Germinal center (tissue), 1 donor: ENCODE measurements around the gene GLP2R.

ENCODE experiments used
- DNase-seq: peaks from one replicate; pipeline ENCODE4 v3.0.0; 2012; ENCODE audit warnings: mixed read lengths, low spot score

GLP2R gene

DNA sequence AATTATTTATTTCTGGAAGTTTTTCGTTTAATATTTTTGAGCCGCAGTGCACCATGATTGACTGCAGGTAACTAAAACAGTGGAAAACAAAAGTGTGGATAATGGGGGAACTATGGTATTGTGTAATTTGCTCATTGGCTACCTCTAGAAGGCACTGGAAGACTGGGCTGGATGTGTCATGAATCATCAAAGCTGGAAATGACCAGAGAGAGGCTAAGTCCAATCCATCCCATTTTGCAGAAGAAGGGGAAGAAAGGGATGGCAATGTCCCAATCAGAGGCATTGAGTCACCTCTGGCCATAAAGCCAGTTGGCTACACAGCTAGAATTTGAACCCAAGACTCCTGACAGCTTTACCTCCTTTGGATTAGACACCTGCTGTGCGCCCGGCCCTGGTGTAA lies 29.3 kb downstream of the GLP2R start:
- no peak for DNase-seq

DNA sequence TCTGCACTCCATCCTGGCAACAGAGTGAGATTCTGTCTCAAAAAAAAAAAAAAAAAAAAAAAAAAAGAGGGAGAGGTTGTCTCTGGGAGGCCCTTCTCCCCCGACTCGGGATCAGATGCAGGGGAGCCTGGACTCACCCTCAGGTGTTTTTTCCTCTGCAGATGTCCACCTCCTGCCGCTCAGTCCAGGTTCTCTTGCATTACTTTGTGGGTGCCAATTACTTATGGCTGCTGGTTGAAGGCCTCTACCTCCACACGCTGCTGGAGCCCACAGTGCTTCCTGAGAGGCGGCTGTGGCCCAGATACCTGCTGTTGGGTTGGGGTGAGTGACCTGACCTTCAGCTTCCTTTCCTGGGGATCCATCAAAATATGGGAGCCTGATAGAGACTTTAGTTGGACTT lies 34.1 kb downstream of the GLP2R start:
- no peak for DNase-seq

DNA sequence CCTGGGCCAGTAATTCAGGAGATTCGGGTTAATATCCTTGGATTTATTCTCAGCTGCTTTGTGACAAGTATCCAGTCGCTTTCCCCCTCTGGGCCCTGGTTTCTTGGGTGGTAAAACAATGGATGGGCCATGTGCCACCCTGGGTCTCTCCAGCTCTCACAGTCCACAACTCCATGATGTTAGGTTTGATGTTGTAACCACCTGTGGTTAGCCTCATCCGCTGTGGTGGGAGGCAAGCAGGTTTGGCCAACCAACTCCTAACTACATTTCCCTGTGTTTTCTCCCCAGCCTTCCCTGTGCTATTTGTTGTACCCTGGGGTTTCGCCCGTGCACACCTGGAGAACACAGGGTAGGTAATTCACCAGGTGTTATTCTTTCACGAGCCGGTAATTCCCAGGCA lies 35.1 kb downstream of the GLP2R start:
- no peak for DNase-seq

DNA sequence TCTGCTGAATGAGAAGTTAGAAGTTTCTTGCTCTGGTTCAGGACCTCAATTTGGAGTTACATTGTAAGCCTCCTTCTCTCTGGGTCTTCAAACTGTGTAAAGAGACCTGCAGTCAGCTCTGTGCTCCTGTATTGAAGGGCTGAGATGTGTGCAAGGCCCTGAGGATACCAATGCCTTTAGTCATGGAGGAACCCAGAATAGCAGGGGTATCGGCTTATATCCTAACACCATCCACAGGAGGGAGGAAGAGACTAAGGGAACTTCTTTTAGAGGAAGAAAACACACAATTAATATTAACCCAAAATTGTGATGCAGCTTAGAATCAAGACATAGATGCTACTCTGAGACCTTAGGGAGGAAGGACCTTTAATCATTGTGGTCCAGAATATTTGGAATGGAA lies 36.5 kb downstream of the GLP2R start:
- no peak for DNase-seq

DNA sequence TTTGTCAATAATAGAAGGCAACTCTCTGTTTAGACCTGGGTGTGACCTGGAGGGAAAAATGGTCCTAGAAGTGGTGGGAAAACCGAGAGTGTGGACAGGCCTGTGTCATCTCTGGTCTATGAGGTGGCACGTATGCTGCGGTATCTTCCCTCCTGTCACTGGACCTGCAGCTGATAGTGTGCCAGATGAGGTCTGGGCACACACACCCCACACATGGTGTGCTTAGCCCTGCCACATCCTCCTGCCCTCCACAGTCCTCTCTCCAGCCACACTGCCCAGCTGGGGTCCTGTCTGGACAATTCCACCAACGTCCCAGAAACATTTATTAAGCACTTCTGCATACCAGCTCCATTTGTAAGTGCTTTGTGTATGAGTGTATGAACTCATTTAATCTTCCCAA lies 37.2 kb downstream of the GLP2R start:
- no peak for DNase-seq

DNA sequence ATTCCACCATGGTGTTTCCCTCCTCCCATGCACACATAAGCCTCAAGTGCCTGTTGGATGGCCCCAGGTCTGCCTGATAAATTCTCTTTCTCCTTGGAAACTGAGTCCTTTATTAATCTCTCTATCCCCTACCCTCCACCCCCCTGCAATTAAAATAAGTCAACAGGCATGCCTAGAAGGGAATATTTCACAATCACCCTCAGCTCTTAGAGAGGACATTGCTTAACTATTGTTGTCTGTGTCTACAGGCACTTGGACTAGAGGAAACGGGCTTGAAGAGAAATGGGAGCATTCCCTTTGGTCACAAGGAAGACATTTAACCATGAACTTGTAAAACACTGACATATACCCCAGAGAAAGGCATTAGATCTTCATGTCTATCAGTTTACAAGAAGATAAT lies 39.9 kb downstream of the GLP2R start:
- DNase-seq, result no peak

DNA sequence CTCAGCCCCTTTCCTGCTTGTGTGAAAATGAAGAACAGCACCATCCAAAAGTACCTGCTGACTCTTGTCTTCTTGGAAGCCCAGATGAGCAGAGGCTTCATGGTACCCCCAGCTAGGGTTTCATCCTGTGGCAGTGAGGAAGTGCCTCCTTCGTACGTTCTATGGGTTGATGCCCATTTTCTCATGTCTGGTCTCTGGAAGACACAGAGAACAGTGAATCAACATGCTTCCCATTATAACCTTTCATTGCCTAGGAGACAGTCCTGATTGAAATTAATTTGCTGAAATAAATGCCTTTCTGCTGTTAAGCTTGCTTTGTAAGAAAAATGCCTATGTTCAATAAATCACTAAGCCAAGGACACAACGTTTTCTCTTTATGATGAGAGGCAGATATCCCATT lies 42.8 kb downstream of the GLP2R start:
- DNase-seq, result no peak

DNA sequence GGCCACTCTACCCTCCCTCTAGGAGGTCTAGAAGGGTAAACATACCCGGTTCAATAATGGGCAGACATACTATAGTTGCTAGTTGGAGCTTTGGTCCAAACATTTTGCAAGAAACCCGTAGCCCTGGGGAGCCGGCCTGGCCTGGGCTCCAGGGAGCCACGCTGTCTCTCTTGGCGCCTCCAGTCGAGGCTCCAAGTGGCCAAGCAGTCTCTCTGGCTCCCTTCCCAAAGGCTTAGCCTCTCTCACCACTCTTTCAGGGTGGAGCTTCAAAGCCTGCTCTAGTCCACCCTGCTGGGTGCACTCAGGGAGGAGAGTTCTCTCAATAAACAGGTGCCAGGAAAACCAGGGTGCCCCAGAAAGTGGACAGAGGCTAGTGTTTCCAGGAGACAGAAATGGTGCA lies 47.1 kb downstream of the GLP2R start:
- DNase-seq, result no peak

DNA sequence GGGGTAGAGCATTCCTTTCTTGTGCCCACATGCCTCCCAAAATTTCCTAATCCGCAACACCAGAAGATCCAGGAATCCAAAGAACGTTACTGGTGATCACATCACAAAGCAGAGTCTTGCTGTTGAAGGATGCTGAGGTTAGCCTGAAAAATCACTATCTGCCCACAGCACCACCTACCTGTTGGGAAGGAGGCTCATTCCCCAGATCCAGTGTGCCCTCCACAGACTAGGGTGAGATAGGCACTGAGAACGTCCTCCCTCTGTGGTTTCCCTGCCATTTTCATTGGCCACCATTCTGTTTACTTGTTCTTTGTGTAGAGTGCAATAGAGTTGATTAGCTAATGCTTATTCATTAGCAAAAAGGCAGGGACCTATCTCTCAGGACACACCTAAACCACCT lies 49.0 kb downstream of the GLP2R start:
- no peak for DNase-seq

DNA sequence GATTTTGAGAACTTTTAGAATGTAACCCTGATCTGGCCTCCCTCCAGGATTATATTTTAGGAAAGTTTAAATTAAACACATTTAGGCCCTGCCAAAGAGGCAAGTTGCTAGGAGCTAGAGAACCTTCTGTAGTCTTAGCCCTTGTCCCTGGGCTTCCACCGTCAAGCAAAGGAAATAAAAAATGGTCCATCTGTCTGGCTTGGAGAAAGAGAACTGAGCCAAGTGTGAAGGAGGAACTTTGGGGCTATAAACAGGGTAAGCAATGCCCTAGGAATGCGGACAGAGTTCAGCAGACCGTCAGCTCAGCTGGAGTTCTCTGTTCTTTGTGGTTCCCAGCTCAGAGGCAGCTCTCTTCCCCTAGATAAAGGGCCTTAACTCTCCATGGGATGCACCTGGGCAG lies 49.7 kb downstream of the GLP2R start:
- no peak for DNase-seq

DNA sequence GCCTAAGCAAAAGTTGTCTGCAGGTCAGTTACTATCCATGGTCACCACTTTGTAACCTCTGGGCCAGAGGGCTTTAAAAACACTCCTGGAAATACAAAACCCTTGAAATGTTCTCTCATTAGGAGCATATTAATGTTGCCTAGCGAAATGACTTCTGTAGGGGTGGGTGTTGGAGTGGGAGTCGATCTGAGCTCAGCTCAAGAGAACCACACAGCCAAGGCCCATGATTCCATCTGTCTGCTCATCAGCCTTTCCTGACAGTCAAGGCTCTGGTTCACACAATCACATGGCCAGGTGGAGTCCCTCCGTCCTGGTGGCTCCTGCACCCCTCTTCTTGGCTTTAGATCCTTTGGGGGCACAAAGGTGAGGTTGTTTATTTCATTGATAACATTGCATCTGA lies 52.6 kb downstream of the GLP2R start:
- no peak for DNase-seq

DNA sequence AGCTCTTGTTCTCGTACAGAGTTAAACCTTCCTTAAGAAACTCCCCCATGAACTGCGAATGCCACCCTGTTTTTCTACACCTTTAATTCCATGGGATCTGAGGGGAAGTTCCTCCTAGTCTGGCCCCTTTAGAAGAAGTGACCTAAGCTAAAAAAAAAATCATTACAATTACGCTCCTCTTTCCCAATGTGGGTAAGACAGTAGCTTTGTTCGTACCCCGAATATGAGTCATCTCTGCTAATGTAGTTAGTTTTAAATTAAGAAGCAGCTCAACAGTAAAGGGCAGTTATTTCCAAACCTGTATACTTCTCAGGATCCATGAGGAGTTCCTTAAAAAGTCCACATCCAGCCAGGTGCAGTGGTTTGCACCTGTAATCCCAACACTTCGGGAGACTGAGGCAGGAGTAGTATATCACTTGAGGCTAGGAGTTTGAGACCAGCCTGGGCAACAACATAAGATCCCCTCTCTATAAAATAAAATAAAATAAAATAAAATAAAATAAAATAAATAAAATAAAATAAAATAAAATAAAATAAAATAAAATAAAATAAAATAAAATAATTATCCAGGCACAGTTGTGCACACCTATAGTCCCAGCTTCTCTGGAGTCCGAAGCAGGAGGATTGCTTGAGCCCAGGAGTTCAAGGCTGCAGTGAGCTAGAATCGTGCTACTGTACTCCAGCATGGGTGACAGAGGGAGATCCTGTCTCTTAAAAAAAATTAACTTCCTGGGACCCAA lies 53.2 kb downstream of the GLP2R start:
- no peak for DNase-seq

DNA sequence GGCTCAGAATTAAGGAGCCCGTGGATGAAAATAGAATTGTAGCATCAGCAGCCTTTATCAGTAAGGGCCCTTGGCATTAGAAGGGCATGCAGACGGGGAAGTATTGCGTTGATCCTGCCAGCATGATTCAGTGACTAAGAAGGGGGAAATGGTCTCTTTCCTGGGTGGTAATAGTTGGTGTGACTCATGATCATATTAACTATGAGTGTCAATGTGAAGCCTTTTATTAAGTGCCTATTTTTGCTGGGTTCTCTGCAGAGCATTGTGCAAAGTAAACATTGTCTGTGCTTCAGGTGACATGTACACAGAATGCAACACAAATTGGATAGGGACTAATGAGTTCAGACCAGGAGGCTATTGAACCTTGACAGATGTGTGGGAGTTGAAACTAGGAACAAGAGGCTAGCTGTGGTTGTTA lies 54.9 kb downstream of the GLP2R start:
- DNase-seq, result no peak

DNA sequence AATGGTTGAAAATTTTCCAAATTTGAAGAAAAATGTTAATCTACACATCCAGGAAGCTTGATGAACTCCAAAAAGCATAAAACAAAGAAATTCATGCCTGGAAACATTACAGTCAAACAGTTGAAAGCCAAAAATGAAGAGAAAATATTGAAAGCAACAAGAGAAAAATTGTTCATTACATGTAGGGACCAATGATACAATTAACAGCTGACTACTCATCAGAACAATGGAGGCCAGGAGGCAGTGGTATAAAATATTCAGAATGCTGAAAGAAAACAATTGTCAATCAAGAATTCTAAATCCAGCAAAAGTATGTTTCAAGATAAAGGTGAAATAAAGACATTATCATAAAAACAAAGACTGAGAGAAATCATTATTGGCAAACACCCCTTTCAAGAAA lies 57.7 kb downstream of the GLP2R start:
- DNase-seq, result no peak

DNA sequence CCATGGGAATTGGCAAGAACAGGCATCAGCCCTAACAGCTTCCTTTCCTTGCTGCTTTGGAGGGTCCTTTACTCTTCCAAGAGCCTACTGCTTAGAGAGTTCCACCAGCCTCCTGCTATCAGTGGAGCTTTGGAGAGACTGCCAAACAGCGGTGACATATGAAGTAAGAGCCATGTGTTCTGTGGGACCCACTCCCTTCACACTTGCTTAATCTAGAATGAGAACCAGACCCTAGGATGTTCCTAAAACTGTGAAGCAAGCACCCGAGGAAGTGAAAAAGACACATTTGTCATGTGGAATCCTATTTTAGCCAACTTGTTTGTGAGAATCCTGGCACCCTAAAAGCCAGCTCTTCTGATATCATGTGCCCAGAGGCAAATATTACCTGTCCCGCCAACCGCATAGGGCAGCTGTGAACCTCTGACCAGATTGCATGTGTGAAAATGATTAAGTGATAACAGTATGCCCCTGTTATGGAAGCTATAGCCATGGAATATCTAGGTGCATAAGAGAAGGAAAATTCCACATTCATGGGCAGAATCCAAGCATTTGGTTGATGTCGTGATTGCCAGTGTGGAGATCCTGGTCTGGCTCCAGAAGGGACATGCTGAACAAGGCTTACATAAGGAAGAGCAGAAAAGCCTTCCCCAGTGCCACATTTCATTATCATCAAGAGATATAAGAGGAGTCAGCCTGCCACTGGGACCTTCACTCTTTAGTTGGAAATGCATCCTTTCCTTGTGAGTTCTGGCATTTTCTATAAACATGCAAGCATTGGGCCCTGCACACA lies 60.6 kb downstream of the GLP2R start:
- no peak for DNase-seq

DNA sequence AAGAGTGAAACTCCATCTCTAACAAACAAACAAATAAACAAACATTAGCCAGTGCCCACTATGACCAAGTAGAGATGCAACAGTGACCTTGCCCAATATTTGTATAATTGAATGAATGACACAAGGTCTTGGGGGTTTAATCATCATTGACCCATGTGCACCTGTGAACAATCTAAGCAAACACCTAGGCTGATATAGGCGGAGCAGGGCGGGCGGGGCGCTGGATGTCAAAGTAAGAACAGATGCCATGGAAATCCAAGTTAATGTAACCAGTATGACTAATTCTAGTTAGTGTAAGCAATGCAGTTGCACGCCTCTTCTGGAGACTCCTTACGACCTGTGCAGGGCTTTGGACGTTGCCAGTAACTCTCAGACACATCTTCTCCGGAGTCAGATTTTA lies 61.8 kb downstream of the GLP2R start:
- no peak for DNase-seq

DNA sequence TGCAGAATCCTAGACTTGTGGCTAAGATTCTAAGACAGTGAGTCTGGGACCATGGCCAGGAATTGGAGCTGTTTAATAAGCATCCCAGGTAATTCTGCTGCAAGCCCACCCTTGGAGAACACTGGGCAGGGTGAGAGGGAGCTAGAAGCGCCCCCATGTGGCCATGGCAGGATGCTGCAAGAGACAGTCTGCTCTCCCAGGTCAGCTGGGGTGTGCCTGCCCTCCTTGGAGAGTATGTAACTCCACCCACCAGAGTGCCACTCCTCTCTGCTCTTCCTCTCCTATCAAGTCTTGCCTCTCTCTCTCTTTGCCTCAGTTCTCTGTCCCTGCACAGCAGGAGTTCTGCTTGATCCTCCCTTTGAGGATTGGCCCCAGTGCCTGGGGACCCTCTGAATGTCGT lies 64.4 kb downstream of the GLP2R start:
- DNase-seq, result peak; percentile 66

DNA sequence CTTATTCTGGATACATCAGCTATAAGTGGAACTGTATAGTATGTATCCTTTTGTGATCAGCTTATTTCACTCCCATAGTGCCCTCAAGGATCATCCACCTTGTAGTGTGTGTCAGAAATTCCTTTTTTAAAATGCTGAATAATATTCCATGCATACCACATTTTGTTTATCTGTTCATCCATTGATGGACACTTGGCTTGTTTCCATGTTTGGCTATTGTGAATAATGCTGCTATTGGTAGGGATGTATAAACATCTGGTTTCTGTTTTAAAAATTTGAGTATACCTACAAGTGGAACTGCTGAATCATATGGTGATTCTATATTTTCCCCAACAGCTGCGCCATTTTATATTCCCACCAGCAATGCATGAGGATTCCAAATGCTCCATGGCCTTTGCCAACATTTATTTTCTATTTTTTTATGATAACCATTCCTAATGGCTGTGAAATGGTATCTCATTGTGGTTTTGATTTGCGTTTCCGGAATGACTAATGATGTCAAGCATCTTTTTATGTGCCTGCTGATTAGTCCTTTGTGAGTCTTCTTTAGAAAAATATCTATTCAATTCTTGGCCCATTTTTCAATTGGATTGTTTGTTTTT lies 67.8 kb downstream of the GLP2R start:
- no peak for DNase-seq

DNA sequence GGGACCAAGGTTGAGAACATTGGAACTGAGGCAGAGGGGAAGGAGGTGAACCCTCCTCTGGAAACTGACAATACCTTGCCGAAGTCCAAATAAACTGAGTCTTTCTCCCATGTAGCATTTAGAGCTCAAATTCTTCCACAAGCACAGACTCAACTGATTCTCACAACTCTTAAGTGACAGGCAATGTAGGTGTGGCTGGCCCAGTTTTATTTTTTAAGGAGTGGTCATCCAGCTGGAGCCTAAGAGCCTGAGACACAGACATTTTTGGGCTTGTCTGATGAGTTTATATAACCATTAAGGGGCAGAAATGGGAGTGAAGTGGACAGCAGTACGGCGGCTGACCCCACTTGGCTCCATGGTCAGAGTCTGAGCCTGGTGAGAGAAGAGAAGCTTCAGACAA lies 68.5 kb downstream of the GLP2R start:
- DNase-seq, result no peak

DNA sequence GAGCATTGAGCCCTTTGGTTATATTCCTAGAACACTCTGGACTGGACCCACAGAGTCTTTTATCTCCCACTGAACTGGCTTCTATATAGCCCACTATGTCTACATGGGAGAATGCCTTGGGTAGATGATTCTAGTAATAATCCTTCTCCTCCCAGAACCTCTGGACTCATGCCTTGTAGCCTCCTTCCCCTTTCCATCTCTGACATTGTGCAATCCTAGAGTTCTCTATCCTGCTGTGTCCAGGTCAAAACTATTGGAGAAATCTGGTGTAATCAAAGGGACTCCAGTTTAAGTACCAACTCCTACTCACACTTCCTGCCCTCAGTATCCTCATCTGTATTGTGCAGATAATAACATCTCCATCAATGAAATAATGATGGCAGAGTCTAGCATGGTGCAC lies 70.2 kb downstream of the GLP2R start:
- no peak for DNase-seq

DNA sequence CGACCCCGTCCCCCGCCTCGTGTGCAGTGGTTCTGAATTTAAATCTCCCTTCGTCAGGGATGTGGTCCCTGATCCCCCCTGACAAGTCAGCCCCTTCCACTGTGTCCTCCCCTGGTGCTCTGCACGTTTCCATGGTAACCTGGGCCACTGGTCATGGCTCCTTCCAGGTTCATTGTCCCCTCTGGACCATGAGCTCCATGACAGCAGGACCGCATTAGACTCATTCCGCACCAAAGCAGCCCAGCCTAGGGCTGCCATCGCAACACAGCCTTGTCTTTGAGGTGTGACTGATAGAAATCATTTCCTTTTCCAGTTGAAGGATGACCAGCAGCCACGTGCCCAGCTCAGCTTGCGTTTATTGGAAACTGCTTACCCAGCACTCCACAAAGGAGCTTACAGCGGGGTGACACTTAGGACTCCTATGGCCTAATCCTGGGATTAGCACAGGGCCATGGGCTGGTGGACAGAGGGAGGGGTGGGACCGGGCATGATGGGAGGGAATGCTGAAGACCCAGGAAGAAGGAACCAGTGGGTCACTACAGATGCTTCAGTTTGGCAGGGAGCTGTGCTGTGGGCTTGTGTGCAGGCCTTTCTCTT lies 71.7 kb downstream of the GLP2R start:
- DNase-seq, result no peak

DNA sequence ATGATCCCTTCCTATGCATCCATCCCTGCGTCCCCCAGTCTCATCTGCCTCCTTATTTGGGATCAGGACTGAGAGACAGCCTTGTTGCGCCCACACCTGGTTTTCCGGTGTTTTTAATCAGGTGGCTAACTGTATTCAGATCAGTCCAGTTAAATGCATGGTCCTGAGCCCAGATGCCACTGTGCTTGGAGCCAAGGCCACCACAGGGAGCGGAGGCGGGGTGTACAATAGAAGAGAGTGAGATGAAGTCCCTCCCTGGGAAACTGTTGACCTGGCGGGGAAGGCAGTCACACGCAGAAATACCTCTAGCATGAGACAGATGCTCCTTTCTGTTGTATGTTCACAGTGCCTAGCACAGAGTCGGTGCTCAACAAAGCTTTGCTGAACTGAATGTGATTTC lies 73.1 kb downstream of the GLP2R start:
- DNase-seq, result no peak
